K562 (cell line): Measurements from ENCODE around the gene SAP25. TPM values are rescaled to one million over a fixed set of nuclear protein-coding genes. Genes with fewer than 3 reads are reported as not detected.
A peak's percentile ranks its signal among the peaks of the same experiment; 100 is the strongest.

Source experiments
- ATAC-seq: fragments of 200-7000 bp; cut with Tn5 transposase; 3 replicates; pipeline ENCODE4 v1.9.1; 2020; ENCODE audit warnings: moderate library complexity
- BruUV-seq: library from RNA; stranded (reverse); fragments of 400-500 nt; replicated peaks from 2 replicates; lab custom pipeline; 2021; lab: Mats Ljungman, UMichigan
- CTCF ChIA-PET: fragments of 300-600 bp; formaldehyde crosslinking; extraction: SDS; loops from one replicate; lab custom pipeline; 2021; ENCODE audit warnings: low intra/inter-chr PET ratio; lab: Yijun Ruan, JAX
- POLR2A ChIA-PET: fragments of 300-600, 350-650 bp; sonication (Branson Sonifier 250); formaldehyde crosslinking; extraction: SDS; loops from one replicate; lab custom pipeline; 2021; ENCODE audit warnings: antibody characterized with exemption, inconsistent platforms; lab: Yijun Ruan, JAX
- DNase-seq, 4 experiments: peaks; one replicate each; pipeline versions ENCODE4 v3.0.0 to v3.0.0-alpha.2; 2011 to 2018; ENCODE audit warnings: low spot score in 3 of 4, mixed read lengths in 3 of 4; ENCODE audit errors: extremely low read depth in 1 of 4
- FAIRE-seq: peaks from 2 replicates; lab custom pipeline; 2011; peaks lifted over from hg19 to GRCh38; lab: Jason Lieb, UNC
- H2AFZ ChIP-seq: 2 replicates; pipeline ENCODE4 v1.6.0; 2011; ENCODE audit warnings: low read depth, low read length, control low read depth, inconsistent platforms
- H3K27ac ChIP-seq: fragments of 200-600 bp; 3 replicates; pipeline ENCODE4 v1.8.0; 2011; ENCODE audit warnings: low read depth, mild to moderate bottlenecking, control low read depth, inconsistent platforms, low read length, moderate library complexity, mixed read lengths; ENCODE audit errors: extremely low read depth
- H3K27me3 ChIP-seq, 2 experiments: fragments of 300-600 bp in 1 of 2; 2 replicates in 1 of 2; 3 replicates in 1 of 2; pipeline versions ENCODE4 v1.6.0 to v1.8.0; 2011; ENCODE audit warnings: inconsistent platforms in 2 of 2, low read length in 2 of 2, mild to moderate bottlenecking in 1 of 2, mixed read lengths in 1 of 2, moderate library complexity in 1 of 2; ENCODE audit not compliant: control insufficient read depth in 2 of 2, insufficient read depth in 2 of 2
- H3K36me3 ChIP-seq: fragments of 300-600 bp; 3 replicates; pipeline ENCODE4 v1.8.0; 2011; ENCODE audit warnings: mild to moderate bottlenecking, low read length, inconsistent platforms; ENCODE audit not compliant: control insufficient read depth, insufficient read depth
- H3K4me1 ChIP-seq, 2 experiments: fragments of 200-600 bp in 1 of 2; replicated peaks in 1 of 2; 2 replicates in 1 of 2; 3 replicates in 1 of 2; pipeline versions ENCODE4 v1.5.1 to v1.8.0; 2011; ENCODE audit warnings: inconsistent platforms in 2 of 2, low read length in 2 of 2, mild to moderate bottlenecking in 1 of 2, mixed read lengths in 1 of 2, moderate library complexity in 1 of 2; ENCODE audit not compliant: control insufficient read depth in 2 of 2, insufficient read depth in 2 of 2
- H3K4me2 ChIP-seq: 2 replicates; pipeline ENCODE4 v1.6.1; 2011; ENCODE audit warnings: low read length, control low read depth, inconsistent platforms, mixed read lengths; ENCODE audit not compliant: insufficient read depth
- H3K4me3 ChIP-seq: fragments of 200-600 bp; sonication (generic), shearing (Covaris generic); 2 replicates; pipeline ENCODE4 v1.5.1; 2016; ENCODE audit warnings: control low read depth, inconsistent platforms
- H3K79me2 ChIP-seq: fragments of 200-600 bp; 3 replicates; pipeline ENCODE4 v1.8.0; 2011; ENCODE audit warnings: low read length, inconsistent platforms; ENCODE audit not compliant: control insufficient read depth, insufficient read depth
- H3K9ac ChIP-seq, 2 experiments: 2 replicates each; pipeline versions ENCODE4 v1.6.0 to v1.6.1; 2011; ENCODE audit warnings: low read depth in 2 of 2, low read length in 2 of 2, control low read depth in 1 of 2, inconsistent platforms in 1 of 2, mild to moderate bottlenecking in 1 of 2, mixed read lengths in 1 of 2; ENCODE audit not compliant: insufficient read depth in 1 of 2
- H3K9me1 ChIP-seq: one replicate; pipeline ENCODE4 v1.6.0; 2011; ENCODE audit warnings: inconsistent platforms, mild to moderate bottlenecking, low read length, moderate library complexity; ENCODE audit not compliant: control insufficient read depth, insufficient read depth
- H3K9me3 ChIP-seq: replicated peaks from 2 replicates; pipeline ENCODE4 v1.5.1; 2011; ENCODE audit warnings: low read depth, low read length, inconsistent platforms; ENCODE audit not compliant: control insufficient read depth, insufficient read depth
- H4K20me1 ChIP-seq: replicated peaks from 2 replicates; pipeline ENCODE4 v1.6.1; 2011; ENCODE audit warnings: low read length, inconsistent platforms, mixed read lengths; ENCODE audit not compliant: control insufficient read depth, insufficient read depth
- ARHGAP35 ChIP-seq: fragments of 450-650 bp; IDR thresholded peaks from 2 replicates; pipeline ENCODE4 v1.6.1; 2018; ENCODE audit not compliant: partially characterized antibody
- CSDE1 ChIP-seq, 2 experiments: fragments of 450-650 bp; IDR thresholded peaks; 2 replicates each; pipeline ENCODE4 v1.6.1; 2016; ENCODE audit warnings: mild to moderate bottlenecking in 1 of 2
- ESRRA ChIP-seq: fragments of 450-650 bp; IDR thresholded peaks from 2 replicates; pipeline ENCODE4 v1.6.1; 2014; ENCODE audit warnings: low read depth, mild to moderate bottlenecking, moderate library complexity, borderline replicate concordance
- ETV5 ChIP-seq: sonication (generic); formaldehyde crosslinking; IDR thresholded peaks from 2 replicates; pipeline ENCODE4 v1.4.0; 2020; ENCODE audit warnings: low read depth, mild to moderate bottlenecking, missing genetic modification reagents
- FOXK2 ChIP-seq, 2 experiments: fragments of 450-650 bp; IDR thresholded peaks in 1 of 2; conservative IDR thresholded peaks in 1 of 2; 2 replicates each; pipeline ENCODE4 v1.6.1; 2016; ENCODE audit warnings: low read depth in 2 of 2, mild to moderate bottlenecking in 1 of 2
- HDAC3 ChIP-seq: fragments of 450-650 bp; IDR thresholded peaks from 2 replicates; pipeline ENCODE4 v1.6.1; 2018; ENCODE audit warnings: borderline replicate concordance, mild to moderate bottlenecking, moderate library complexity; ENCODE audit not compliant: partially characterized antibody
- L3MBTL2 ChIP-seq: fragments of 450-650 bp; IDR thresholded peaks from 2 replicates; pipeline ENCODE4 v1.6.1; 2016; ENCODE audit warnings: mild to moderate bottlenecking, moderate library complexity
- LEF1 ChIP-seq: fragments of 450-650 bp; IDR thresholded peaks from 2 replicates; pipeline ENCODE4 v1.6.1; 2016; ENCODE audit warnings: mild to moderate bottlenecking
- MEIS2 ChIP-seq: fragments of 450-650 bp; IDR thresholded peaks from 2 replicates; pipeline ENCODE4 v1.6.1; 2014; ENCODE audit warnings: mild to moderate bottlenecking; ENCODE audit not compliant: partially characterized antibody
- NFRKB ChIP-seq: fragments of 450-650 bp; IDR thresholded peaks from 2 replicates; pipeline ENCODE4 v1.6.1; 2016; ENCODE audit warnings: low read depth
- POLR2A ChIP-seq: fragments of 450-650 bp; conservative IDR thresholded peaks from 2 replicates; pipeline ENCODE4 v1.6.1; 2016
- SMAD3 ChIP-seq: fragments of 450-650 bp; formaldehyde crosslinking; conservative IDR thresholded peaks from 2 replicates; pipeline ENCODE4 v1.4.0; 2020; ENCODE audit warnings: mild to moderate bottlenecking
- ZBTB33 ChIP-seq: sonication (generic); formaldehyde crosslinking; IDR thresholded peaks from 2 replicates; pipeline ENCODE4 v1.8.1; 2023; ENCODE audit warnings: mild to moderate bottlenecking, missing genetic modification reagents
- ZNF282 ChIP-seq: sonication (generic); formaldehyde crosslinking; IDR thresholded peaks from 2 replicates; pipeline ENCODE4 v1.8.1; 2023; ENCODE audit warnings: missing genetic modification reagents
- ZNF699 ChIP-seq: fragments of 250-450 bp; sonication (Bioruptor Pico); IDR thresholded peaks from 2 replicates; pipeline ENCODE4 v1.8.0; 2021; ENCODE audit warnings: mild to moderate bottlenecking, moderate library complexity; ENCODE audit not compliant: insufficient replicate concordance
- ZNF785 ChIP-seq: fragments of 250-450 bp; sonication (Bioruptor Pico); IDR thresholded peaks from 2 replicates; pipeline ENCODE4 v1.4.0; 2020; ENCODE audit warnings: mild to moderate bottlenecking
- WGBS: fragments of 100-300 bp; shearing (Covaris generic); methylation state at CpG from one replicate; pipeline ENCODE4 v1.1.6; 2016; ENCODE audit warnings: low coverage, mixed read lengths; ENCODE audit not compliant: insufficient coverage; ENCODE audit errors: missing lambda C conversion rate; 5-methylcytosine and 5-hydroxymethylcytosine counted together
- in situ Hi-C: fragments of 300-500 bp; cut with MboI; formaldehyde crosslinking; loops from 4 replicates; pipeline ENCODE4 v1.15.0; 2018; ENCODE audit warnings: inconsistent platforms, mixed read lengths
- intact Hi-C: fragments of 100-400 bp; cut with micrococcal nuclease; formaldehyde crosslinking; loops from 2 replicates; pipeline ENCODE4 v1.14.2; 2022
- polyA plus RNA-seq, 8 experiments: library from polyadenylated mRNA; depleted of rRNA in 4 of 8; stranded (reverse) in 5 of 8; unstranded in 3 of 8; fragments of >200 nt; fragmentation: Nextera tagmentation in 2 of 8; fragmentation: Illumina TruSeq in 1 of 8; extraction: Ambion mirVana in 2 of 8; extraction: Trizol in 1 of 8; gene quantifications; 2 replicates each; pipeline versions ENCODE4 v1.2.1 to v1.2.3, GENCODE V29; 2011 to 2014; ENCODE audit warnings: inconsistent platforms in 1 of 8, missing spikeins in 1 of 8
- total RNA-seq, 7 experiments: library from RNA; depleted of rRNA in 6 of 7; stranded (reverse); fragments of >200 nt in 6 of 7; fragmentation: Illumina TruSeq in 2 of 7; extraction: Trizol in 2 of 7; gene quantifications; 2 replicates each; pipeline versions ENCODE4 v1.2.1 to v1.2.3, GENCODE V29; 2011 to 2021; ENCODE audit warnings: low replicate concordance in 1 of 7

Gene SAP25
- total and polyA plus RNA-seq, 9 of the 15 experiments (the other 6 are each of a cell fraction or from before 2014, with no cell fraction given): 0.13 to 5.3 (median 0.78) TPM; not detected in 1

- TF ChIP-seq ZBTB33 (no peak), ZNF699 (CRISPR knock-in tag) (no peak), POLR2A (0 out of 2 replicates have a peak, but pooled peaks have one; percentile 34)
Observed at GRCh38 chr7:100572949-100573675, 588 bp downstream of the SAP25 start (continued).

GRCh38 chr7:100572281-100572948 lies 1.3 kb downstream of the SAP25 start:
- H3K79me2 ChIP-seq: no peaks in the 10 kb centered on the region
- peak overlapping the region in 1 of 2 experiments; percentile 65; a peak in 2 of 4 replicates for H3K9ac ChIP-seq
- FAIRE-seq (no peak), ATAC-seq (no peak), DNase-seq (no peak)
- H3K9me1 ChIP-seq: peaks cover 8% of the 10 kb centered on the region
- no peaks in the 10 kb centered on the region for H3K9me3 ChIP-seq
- BruUV-seq: no TSS peak
- TF ChIP-seq ZNF785 (CRISPR knock-in tag): no peak
- no peak for TF ChIP-seq ZNF282 (CRISPR knock-in tag)
- TF ChIP-seq ETV5 (CRISPR knock-in tag): no peak
- TF ChIP-seq ESRRA: no peak
- TF ChIP-seq FOXK2 (conservative IDR thresholded peaks at IDR 0.05 in 1 of 2, IDR thresholded peaks at IDR 0.05 in 1 of 2; ENCODE audit: low read depth in 2 of 2): no peak
- no peak for TF ChIP-seq NFRKB
- TF ChIP-seq L3MBTL2: no peak
- no peak for TF ChIP-seq CSDE1 (IDR thresholded peaks at IDR 0.05)
- no peak for TF ChIP-seq MEIS2
- no peak for TF ChIP-seq LEF1
- TF ChIP-seq SMAD3: no peak
- no peak for TF ChIP-seq ARHGAP35
- no peak for TF ChIP-seq HDAC3
- H3K4me1 ChIP-seq: peaks cover 6 to 89% of the 10 kb centered on the region in 2 experiments; a peak in 4 of 5 replicates
- no peak overlapping the region for H3K4me3 ChIP-seq
- no peaks in the 10 kb centered on the region for H3K27me3 ChIP-seq
- ChIA-PET POLR2A (interaction anchor here (0.5 to 2.8 kb wide), 3 partner anchors 9 to 499 kb away, joined by 3 to 14 read pairs (median 9); partner anchors contain the start of genes FBXO24 and LRCH4), CTCF (interaction anchor here (0.5 kb wide), 1 partner anchor 99 kb away, joined by 6 read pairs; no protein-coding TSS in a partner anchor)
- peaks cover 38% of the 10 kb centered on the region; the same call in 1 of the 3 replicates for H3K36me3 ChIP-seq
- intact Hi-C loops: no loop called here
- H3K27ac ChIP-seq: no peak overlapping the region
- H3K4me2 ChIP-seq: no peak overlapping the region
- 90% methylated on average over 11 of the region's 20 CpGs for WGBS
- in situ Hi-C loops: loop anchor here (25.0 kb wide), 1 partner anchor 110 kb away; the partner anchor contains the start of gene SPACDR
- no peaks in the 10 kb centered on the region for H4K20me1 ChIP-seq
- no peak overlapping the region for H2AFZ ChIP-seq
